22Rv1 (cell line): ENCODE data around the gene POGZ.

ENCODE experiments used
- H3K27ac ChIP-seq: fragments of 450-650 bp; 2 replicates; pipeline ENCODE4 v1.5.1; 2017
- ZFX ChIP-seq: fragments of 450-650 bp; IDR thresholded peaks from 2 replicates; pipeline ENCODE4 v1.6.1; 2017; ENCODE audit warnings: antibody characterized with exemption, borderline replicate concordance
- TF ChIP-seq, protein P1 (sequence below): fragments of 450-650 bp; IDR thresholded peaks from 2 replicates; pipeline ENCODE4 v1.5.1; 2017; ENCODE audit warnings: mild to moderate bottlenecking

POGZ gene

DNA sequence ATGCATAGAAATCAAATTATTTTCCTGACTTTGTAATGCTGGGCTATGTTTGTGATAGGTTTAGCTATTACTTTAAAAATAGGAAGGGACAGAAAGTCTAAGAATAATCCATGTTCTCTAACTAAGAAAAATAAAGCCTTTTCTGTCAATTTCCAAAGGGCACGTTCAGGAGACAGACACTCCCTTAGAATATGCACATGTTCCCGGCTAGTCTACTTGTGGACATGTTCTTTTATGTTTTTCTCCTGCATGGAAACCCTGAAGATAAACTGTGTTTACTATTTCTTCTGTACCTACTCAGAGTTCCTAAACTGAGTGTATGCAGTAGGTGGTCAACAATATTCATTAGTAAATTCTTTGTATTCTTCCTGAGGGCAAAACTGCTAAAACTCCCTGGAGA, 47.4 kb downstream of the POGZ start:
- no peak for TF ChIP-seq ZFX
- TF ChIP-seq, protein P1, sequence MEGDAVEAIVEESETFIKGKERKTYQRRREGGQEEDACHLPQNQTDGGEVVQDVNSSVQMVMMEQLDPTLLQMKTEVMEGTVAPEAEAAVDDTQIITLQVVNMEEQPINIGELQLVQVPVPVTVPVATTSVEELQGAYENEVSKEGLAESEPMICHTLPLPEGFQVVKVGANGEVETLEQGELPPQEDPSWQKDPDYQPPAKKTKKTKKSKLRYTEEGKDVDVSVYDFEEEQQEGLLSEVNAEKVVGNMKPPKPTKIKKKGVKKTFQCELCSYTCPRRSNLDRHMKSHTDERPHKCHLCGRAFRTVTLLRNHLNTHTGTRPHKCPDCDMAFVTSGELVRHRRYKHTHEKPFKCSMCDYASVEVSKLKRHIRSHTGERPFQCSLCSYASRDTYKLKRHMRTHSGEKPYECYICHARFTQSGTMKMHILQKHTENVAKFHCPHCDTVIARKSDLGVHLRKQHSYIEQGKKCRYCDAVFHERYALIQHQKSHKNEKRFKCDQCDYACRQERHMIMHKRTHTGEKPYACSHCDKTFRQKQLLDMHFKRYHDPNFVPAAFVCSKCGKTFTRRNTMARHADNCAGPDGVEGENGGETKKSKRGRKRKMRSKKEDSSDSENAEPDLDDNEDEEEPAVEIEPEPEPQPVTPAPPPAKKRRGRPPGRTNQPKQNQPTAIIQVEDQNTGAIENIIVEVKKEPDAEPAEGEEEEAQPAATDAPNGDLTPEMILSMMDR, result no peak
- no peak overlapping the region for H3K27ac ChIP-seq

DNA sequence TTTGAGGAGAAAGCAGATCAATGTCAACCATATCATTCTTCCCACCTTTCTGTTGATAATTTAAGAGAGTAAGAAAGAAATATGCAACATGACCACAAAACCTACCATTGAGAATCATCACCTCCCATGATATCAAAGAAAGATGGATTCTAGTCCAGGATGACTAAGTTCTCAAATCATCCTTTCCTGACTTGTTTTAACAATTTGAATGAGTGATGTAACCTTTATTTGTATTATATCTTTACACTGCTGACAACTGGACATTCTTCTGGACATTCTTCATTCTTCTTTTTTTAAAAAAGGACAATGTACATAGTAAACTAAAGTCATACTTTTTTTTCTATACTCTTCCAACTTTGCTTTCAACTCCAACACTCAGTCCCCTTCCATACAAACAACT, 50.4 kb downstream of the POGZ start:
- TF ChIP-seq, protein P1, result no peak
- no peak for TF ChIP-seq ZFX
- H3K27ac ChIP-seq, result no peak overlapping the region

GRCh38 chr1:151407304-151407703, 52.0 kb downstream of the POGZ start:
- TF ChIP-seq, protein P1, result no peak
- no peak for TF ChIP-seq ZFX
- H3K27ac ChIP-seq, result no peak overlapping the region

DNA sequence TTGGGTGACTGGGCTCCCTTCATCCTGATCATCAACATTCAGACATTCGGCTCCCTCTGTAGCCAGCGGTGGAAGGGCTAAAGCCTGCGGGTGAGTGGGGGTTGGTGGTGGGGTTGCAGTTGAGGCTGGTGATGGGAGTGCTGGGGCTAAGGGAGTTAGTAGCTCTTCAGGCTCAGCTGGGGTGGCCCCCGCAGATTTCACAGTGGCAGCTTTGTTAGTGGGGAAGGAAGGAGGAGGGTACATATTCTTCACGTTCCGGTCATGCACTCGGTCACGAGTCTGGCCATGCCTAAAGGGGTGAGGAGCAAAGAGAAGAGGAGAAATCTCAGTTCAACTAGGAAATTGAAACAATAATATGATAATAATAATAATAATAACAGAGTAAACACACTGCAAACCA, 53.1 kb downstream of the POGZ start:
- TF ChIP-seq ZFX, result no peak
- TF ChIP-seq, protein P1, result no peak
- no peak overlapping the region for H3K27ac ChIP-seq

DNA sequence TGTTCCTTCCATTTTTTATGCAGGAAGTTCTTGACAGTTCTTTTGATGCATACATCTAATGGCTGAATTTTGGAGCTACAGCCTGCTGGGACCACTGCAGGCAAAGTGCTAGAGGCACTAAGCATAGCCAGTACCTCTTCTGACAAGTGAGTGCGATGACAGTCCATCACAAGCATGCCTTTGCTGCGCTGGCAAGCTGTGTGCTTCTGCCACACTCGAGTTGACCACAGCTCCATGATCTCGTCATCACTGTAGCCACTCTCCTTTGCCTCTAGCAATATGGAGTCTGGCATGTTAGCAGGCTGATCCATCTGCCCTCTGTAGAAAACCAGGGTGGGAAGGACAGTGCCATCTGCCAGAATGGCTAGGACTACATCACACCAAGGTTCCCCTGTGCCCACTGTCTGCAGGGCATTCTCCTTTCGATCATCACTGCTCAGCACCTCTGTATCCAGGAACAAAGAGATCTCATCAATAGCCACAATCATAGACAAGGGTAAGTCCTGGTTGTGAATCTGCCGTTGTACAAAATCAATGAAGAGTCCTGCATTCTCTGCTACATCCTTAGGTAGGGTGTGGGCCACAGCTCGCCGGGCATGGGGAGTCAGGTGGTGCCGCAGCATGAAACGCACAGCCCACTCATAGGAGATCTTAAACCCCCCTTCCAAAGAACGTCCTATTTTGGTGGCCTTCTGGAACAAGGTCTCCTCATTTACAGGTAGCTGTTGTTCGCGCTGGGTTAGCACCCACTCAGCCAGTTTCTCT, 53.9 kb downstream of the POGZ start:
- no peak overlapping the region for H3K27ac ChIP-seq

DNA sequence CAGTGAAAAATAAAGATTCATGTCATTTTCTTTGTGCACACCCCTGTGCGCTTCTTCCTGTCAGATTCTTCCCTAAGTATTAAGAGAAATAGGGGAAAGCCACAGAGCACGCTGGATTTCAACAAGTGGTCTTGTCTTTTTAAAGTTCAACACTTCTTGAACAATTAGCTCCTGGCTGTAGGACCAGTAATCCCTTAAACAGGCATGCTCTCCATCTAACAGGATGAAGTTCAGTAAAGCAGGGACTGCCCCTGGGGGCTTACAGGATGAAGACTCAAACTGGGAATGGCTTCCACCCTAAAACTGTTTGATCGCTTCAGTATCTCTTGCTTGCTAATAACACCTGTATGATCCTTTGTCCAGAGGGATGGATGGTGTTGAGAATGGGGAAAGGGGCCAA, 55.7 kb downstream of the POGZ start:
- H3K27ac ChIP-seq, result peak overlapping the region; percentile 75; the same call in 1 of the 2 replicates
- TF ChIP-seq, protein P1, result no peak
- no peak for TF ChIP-seq ZFX

More for the DNA sequence above, 53.9 kb downstream of the POGZ start:
- TF ChIP-seq, protein P1, result no peak
- TF ChIP-seq ZFX, result no peak

- peak overlapping the region; percentile 75 for H3K27ac ChIP-seq
- no peak for TF ChIP-seq ZFX
- TF ChIP-seq, protein P1, result no peak
Observed at GRCh38 chr1:151402764-151403163, 56.5 kb downstream of the POGZ start.
